Transverse colon (tissue), 4 donors: ENCODE data around the gene BBX. TPM values are rescaled to one million over a fixed set of nuclear protein-coding genes. Genes with fewer than 3 reads are reported as not detected.

ENCODE experiments used
- DNase-seq: peaks from one replicate; pipeline ENCODE4 v3.0.0-alpha.2; 2019
- H3K27ac ChIP-seq, 4 donors: fragments of 200-600 bp; sonication (generic); 2 replicates each; pipeline ENCODE4 v1.5.1; 2016 to 2018; ENCODE audit warnings: inconsistent platforms in 4 of 4
- H3K27me3 ChIP-seq: fragments of 200-600 bp; sonication (generic); 2 replicates; pipeline ENCODE4 v1.5.1; 2017; ENCODE audit warnings: inconsistent platforms
- H3K36me3 ChIP-seq, 4 donors: fragments of 200-600 bp; sonication (generic); 2 replicates each; pipeline ENCODE4 v1.5.1; 2017 to 2019; ENCODE audit warnings: inconsistent platforms in 4 of 4
- H3K4me1 ChIP-seq, 4 donors: fragments of 200-600 bp; sonication (generic); 2 replicates each; pipeline ENCODE4 v1.5.1; 2017 to 2020; ENCODE audit warnings: inconsistent platforms in 4 of 4
- H3K4me3 ChIP-seq, 4 donors: fragments of 200-600 bp; sonication (generic); 1 replicate in 1 of 4; 2 replicates in 3 of 4; pipeline versions ENCODE4 v1.5.1 to v1.6.1; 2017 to 2019; ENCODE audit warnings: inconsistent platforms in 4 of 4
- H3K9me3 ChIP-seq, 2 donors: fragments of 200-600 bp; sonication (generic); 2 replicates each; pipeline ENCODE4 v1.5.1; 2017 to 2019; ENCODE audit warnings: inconsistent platforms in 2 of 2
- CTCF ChIP-seq, 5 experiments: fragments of 200-600 bp in 3 of 5; fragments of 450-650 bp in 2 of 5; sonication (generic) in 3 of 5; IDR thresholded peaks; 1 replicate in 2 of 5; 2 replicates in 3 of 5; pipeline ENCODE4 v1.5.1; 2016 to 2017; ENCODE audit warnings: antibody characterized with exemption in 5 of 5, inconsistent platforms in 3 of 5, mild to moderate bottlenecking in 2 of 5, moderate library complexity in 1 of 5
- EP300 ChIP-seq: sonication (generic); formaldehyde crosslinking; IDR thresholded peaks from one replicate; pipeline ENCODE4 v1.6.1; 2017; ENCODE audit warnings: antibody characterized with exemption, low read depth
- POLR2A ChIP-seq: fragments of 450-650 bp; IDR thresholded peaks from one replicate; pipeline ENCODE4 v1.6.1; 2016; ENCODE audit warnings: antibody characterized with exemption, mild to moderate bottlenecking, moderate library complexity
- POLR2AphosphoS5 ChIP-seq, 3 donors: sonication (generic); formaldehyde crosslinking; IDR thresholded peaks; one replicate each; pipeline ENCODE4 v1.6.1; 2016; ENCODE audit warnings: antibody characterized with exemption in 3 of 3
- WGBS, 2 donors: methylation state at CpG; one replicate each; pipeline ENCODE4 v1.1.5; 2018; ENCODE audit warnings: low coverage in 1 of 2; 5-methylcytosine and 5-hydroxymethylcytosine counted together
- in situ Hi-C, 4 donors: fragments of 200-750 bp; cut with MboI; loops; one replicate each; pipeline versions ENCODE4 v1.15.0 to v1.15.1; 2017; ENCODE audit warnings: low sequenced_read_pairs in 3 of 4, low pct_ligation_motif_present in 1 of 4, low pct_unique_long_range_greater_than_20kb in 1 of 4
- intact Hi-C: fragments of 100-400 bp; cut with DNase I; formaldehyde crosslinking; loops from one replicate; pipeline ENCODE4 v1.15.1; 2023; ENCODE audit warnings: low total_unique reads
- total RNA-seq, 4 donors: library from RNA; depleted of rRNA; stranded (reverse); fragments of >200 nt; gene quantifications; one replicate each; pipeline ENCODE4 v1.1.0, GENCODE V29; 2016

The BBX gene
- total RNA-seq, 4 donors from 2014 or later, result 22.5 to 39.6 (median 33.1) TPM

GRCh38 chr3:107633327-107634098 lies 110.8 kb downstream of the BBX start:
- in situ Hi-C loops (no loop called here), intact Hi-C loops (no loop called here)
- no peaks in the 10 kb centered on the region for H3K4me1 ChIP-seq
- 75 to 81% methylated on average over 3 of the region's 3 CpGs for WGBS, 2 donors
- H3K27me3 ChIP-seq, result no peaks in the 10 kb centered on the region
- H3K4me3 ChIP-seq, result no peak overlapping the region
- no peaks in the 10 kb centered on the region for H3K36me3 ChIP-seq
- TF ChIP-seq EP300 (no peak), POLR2AphosphoS5 (IDR thresholded peaks at IDR 0.05) (no peak), POLR2A (no peak), CTCF (IDR thresholded peaks at IDR 0.05) (no peak)
- no peak overlapping the region for H3K27ac ChIP-seq
- no peaks in the 10 kb centered on the region for H3K9me3 ChIP-seq
- DNase-seq, result no peak

- no peaks in the 10 kb centered on the region for H3K36me3 ChIP-seq
- no peak for DNase-seq
- H3K27ac ChIP-seq, result no peak overlapping the region
- H3K27me3 ChIP-seq, result no peaks in the 10 kb centered on the region
- TF ChIP-seq CTCF (IDR thresholded peaks at IDR 0.05) (no peak), POLR2A (no peak), EP300 (no peak), POLR2AphosphoS5 (IDR thresholded peaks at IDR 0.05) (no peak)
- H3K9me3 ChIP-seq, result no peaks in the 10 kb centered on the region
- no peak overlapping the region for H3K4me3 ChIP-seq
- H3K4me1 ChIP-seq, result no peaks in the 10 kb centered on the region
- 91 to 100% methylated on average over 3 of the region's 3 CpGs for WGBS, 2 donors
- in situ Hi-C loops (no loop called here), intact Hi-C loops (no loop called here)
Measured at GRCh38 chr3:107634099-107634489, 111.3 kb downstream of the BBX start.

- DNase-seq, result no peak
- WGBS, 2 donors, result 94 to 100% methylated on average over 3 to 5 of the region's 5 CpGs
- Histone ChIP-seq H3K27me3 (no peaks in the 10 kb centered on the region), H3K27ac (no peak overlapping the region), H3K36me3 (no peaks in the 10 kb centered on the region), H3K9me3 (no peaks in the 10 kb centered on the region), H3K4me3 (no peak overlapping the region), H3K4me1 (peaks cover 0 to 6% (median 0%) of the 10 kb centered on the region in 4 donors)
- in situ Hi-C loops, result no loop called here
- intact Hi-C loops, result no loop called here
- no peak for TF ChIP-seq POLR2AphosphoS5 (IDR thresholded peaks at IDR 0.05)
- TF ChIP-seq POLR2A, result no peak
- no peak for TF ChIP-seq EP300
- no peak for TF ChIP-seq CTCF (IDR thresholded peaks at IDR 0.05)
Measured at GRCh38 chr3:107637416-107638183, 114.8 kb downstream of the BBX start.

- H3K36me3 ChIP-seq, result no peaks in the 10 kb centered on the region
- H3K4me1 ChIP-seq, result peaks cover 0 to 6% (median 0%) of the 10 kb centered on the region in 4 donors
- no peak for DNase-seq
- no peak overlapping the region for H3K27ac ChIP-seq
- 39 to 60% methylated on average over 2 of the region's 2 CpGs for WGBS, 2 donors
- in situ Hi-C loops, result no loop called here
- H3K4me3 ChIP-seq, result no peak overlapping the region
- TF ChIP-seq EP300 (no peak), POLR2A (no peak), CTCF (IDR thresholded peaks at IDR 0.05) (no peak), POLR2AphosphoS5 (IDR thresholded peaks at IDR 0.05) (no peak)
- intact Hi-C loops, result no loop called here
- no peaks in the 10 kb centered on the region for H3K9me3 ChIP-seq
- no peaks in the 10 kb centered on the region for H3K27me3 ChIP-seq
Measured at GRCh38 chr3:107641572-107642307, 119.0 kb downstream of the BBX start.
